Esophagus squamous epithelium (tissue), 5 donors: Measurements from ENCODE around the gene PCP4. TPM values are rescaled to one million over a fixed set of nuclear protein-coding genes. Genes with fewer than 3 reads are reported as not detected.

Experiments
- DNase-seq: peaks from one replicate; lab custom pipeline; 2025; lab: John Stamatoyannopoulos, UW
- H3K27ac ChIP-seq, 4 donors: fragments of 200-600 bp; sonication (generic); one replicate each; pipeline ENCODE4 v1.5.1; 2016 to 2019; ENCODE audit warnings: mild to moderate bottlenecking in 1 of 4
- H3K27me3 ChIP-seq, 4 donors: fragments of 200-600 bp; sonication (generic); 1 replicate in 3 of 4; 2 replicates in 1 of 4; pipeline versions ENCODE4 v1.5.1 to v1.6.0; 2017 to 2021; ENCODE audit warnings: antibody characterized with exemption in 1 of 4
- H3K36me3 ChIP-seq, 3 donors: fragments of 200-600 bp; sonication (generic); one replicate each; pipeline ENCODE4 v1.5.1; 2016 to 2019
- H3K4me1 ChIP-seq, 3 donors: fragments of 200-600 bp; sonication (generic); one replicate each; pipeline ENCODE4 v1.5.1; 2017 to 2019
- H3K4me3 ChIP-seq, 4 donors: fragments of 200-600 bp; sonication (generic); 1 replicate in 3 of 4; 2 replicates in 1 of 4; pipeline ENCODE4 v1.5.1; 2016 to 2019; ENCODE audit warnings: mild to moderate bottlenecking in 2 of 4, moderate library complexity in 1 of 4
- H3K9me3 ChIP-seq, 3 donors: fragments of 200-600 bp; sonication (generic); one replicate each; pipeline ENCODE4 v1.5.1; 2016 to 2019
- POLR2A ChIP-seq, 4 donors: fragments of 450-650 bp; IDR thresholded peaks; one replicate each; pipeline ENCODE4 v1.6.1; 2017; ENCODE audit warnings: antibody characterized with exemption in 4 of 4, mild to moderate bottlenecking in 4 of 4, moderate library complexity in 3 of 4
- WGBS, 2 donors: methylation state at CpG; one replicate each; pipeline ENCODE4 v1.1.5; 2018; 5-methylcytosine and 5-hydroxymethylcytosine counted together
- intact Hi-C: fragments of 100-400 bp; cut with DNase I; formaldehyde crosslinking; loops from one replicate; pipeline ENCODE4 v1.15.0; 2022
- total RNA-seq, 4 donors: library from RNA; depleted of rRNA; stranded (reverse); fragments of >200 nt; gene quantifications; one replicate each; pipeline ENCODE4 v1.1.0, GENCODE V29; 2016
- TF ChIP-seq, protein P1 (sequence below), 6 experiments: fragments of 450-650 bp in 4 of 6; fragments of 200-600 bp in 2 of 6; sonication (generic) in 2 of 6; IDR thresholded peaks; one replicate each; pipeline ENCODE4 v1.5.1; 2016 to 2019; ENCODE audit warnings: antibody characterized with exemption in 6 of 6, mild to moderate bottlenecking in 4 of 6, moderate library complexity in 4 of 6
- donor health status: DM: yes; HTN: yes; CAD: no.

Gene PCP4
- total RNA-seq, 4 donors from 2014 or later, result 0.83 to 82.4 (median 12.7) TPM

DNA sequence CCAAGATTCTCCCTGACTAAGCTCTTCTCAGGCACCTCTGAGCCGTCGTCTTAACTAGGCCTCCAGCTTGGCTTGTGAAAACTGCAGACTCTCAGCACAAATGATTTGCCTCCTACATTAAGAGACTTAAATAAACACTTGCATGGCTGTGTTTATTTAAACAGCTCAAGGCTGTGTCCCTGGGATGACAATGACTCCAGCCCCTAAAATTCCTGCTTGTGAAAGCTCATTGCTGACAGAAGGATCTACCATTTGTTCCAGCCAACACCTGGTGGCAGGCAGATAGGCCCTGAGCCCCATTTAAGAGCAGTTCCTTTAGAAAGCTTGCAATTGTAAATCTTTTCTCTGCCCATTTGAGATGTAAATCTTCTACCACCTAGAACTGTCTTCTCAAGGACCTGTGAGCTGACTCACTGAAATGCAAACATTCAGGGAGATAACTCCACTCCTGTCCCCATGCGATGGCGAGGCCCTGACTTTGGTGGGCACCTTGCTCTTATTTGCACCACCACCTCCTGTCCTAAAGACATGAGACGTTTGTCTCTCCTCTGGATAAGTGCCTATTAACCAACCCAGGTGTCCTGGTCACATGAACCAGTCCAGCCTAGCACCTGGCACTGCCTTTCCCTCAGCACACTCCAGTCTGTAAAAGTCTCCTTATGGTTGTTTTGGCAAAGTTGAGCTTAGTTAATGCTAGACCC, 15.1 kb upstream of the PCP4 start:
- Histone ChIP-seq H3K27me3 (no peaks in the 10 kb centered on the region), H3K9me3 (no peaks in the 10 kb centered on the region), H3K27ac (no peak overlapping the region), H3K4me3 (no peak overlapping the region), H3K36me3 (no peaks in the 10 kb centered on the region), H3K4me1 (no peaks in the 10 kb centered on the region)
- TF ChIP-seq, protein P1, sequence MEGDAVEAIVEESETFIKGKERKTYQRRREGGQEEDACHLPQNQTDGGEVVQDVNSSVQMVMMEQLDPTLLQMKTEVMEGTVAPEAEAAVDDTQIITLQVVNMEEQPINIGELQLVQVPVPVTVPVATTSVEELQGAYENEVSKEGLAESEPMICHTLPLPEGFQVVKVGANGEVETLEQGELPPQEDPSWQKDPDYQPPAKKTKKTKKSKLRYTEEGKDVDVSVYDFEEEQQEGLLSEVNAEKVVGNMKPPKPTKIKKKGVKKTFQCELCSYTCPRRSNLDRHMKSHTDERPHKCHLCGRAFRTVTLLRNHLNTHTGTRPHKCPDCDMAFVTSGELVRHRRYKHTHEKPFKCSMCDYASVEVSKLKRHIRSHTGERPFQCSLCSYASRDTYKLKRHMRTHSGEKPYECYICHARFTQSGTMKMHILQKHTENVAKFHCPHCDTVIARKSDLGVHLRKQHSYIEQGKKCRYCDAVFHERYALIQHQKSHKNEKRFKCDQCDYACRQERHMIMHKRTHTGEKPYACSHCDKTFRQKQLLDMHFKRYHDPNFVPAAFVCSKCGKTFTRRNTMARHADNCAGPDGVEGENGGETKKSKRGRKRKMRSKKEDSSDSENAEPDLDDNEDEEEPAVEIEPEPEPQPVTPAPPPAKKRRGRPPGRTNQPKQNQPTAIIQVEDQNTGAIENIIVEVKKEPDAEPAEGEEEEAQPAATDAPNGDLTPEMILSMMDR (IDR thresholded peaks at IDR 0.05), result no peak
- TF ChIP-seq POLR2A (IDR thresholded peaks at IDR 0.05), result no peak
- 32 to 35% methylated on average over 5 of the region's 5 CpGs for WGBS, 2 donors
- intact Hi-C loops, result no loop called here
- no peak for DNase-seq

DNA sequence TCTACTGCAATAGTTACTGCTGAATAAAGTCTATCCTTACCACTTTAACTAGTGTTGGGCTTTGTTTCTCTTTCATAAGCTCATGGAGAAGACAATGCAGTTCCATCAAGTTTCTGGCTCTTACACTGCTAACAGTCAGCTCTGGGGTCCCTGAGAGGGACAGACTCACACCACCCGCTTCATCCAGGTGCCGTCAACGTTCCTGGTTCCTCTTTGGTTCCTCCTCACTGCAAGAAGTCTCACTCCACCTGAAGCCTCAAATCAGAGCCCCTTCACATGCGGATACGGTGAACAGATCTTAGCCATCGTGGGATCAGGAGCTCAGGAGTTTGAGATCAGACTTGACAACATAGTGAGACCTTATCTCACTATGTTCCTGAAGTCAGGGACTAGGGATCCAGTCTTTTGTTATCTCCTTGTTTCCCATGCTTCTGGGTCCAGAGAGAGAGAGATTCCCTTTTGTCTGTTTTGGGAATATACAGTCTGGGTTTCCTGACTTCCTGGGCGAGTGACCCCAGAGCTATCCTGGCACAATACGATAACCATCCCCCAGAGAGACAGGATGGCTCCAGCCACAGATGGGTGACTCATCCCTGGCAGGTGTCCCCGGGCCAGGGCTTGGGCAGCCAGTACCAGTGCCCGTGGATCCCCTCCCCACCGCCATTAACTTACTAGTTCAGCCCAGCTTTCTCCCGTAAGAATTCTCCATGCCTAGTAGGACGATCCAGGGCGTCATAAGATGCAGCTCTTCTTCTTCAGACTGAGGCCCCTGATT, 14.3 kb upstream of the PCP4 start:
- no peak for DNase-seq
- Histone ChIP-seq H3K27ac (no peak overlapping the region), H3K4me1 (no peaks in the 10 kb centered on the region), H3K36me3 (no peaks in the 10 kb centered on the region), H3K9me3 (no peaks in the 10 kb centered on the region), H3K27me3 (no peaks in the 10 kb centered on the region), H3K4me3 (no peak overlapping the region)
- intact Hi-C loops, result no loop called here
- TF ChIP-seq, protein P1 (IDR thresholded peaks at IDR 0.05), result no peak
- no peak for TF ChIP-seq POLR2A (IDR thresholded peaks at IDR 0.05)
- WGBS, 2 donors, result 80 to 81% methylated on average over 10 to 14 of the region's 14 CpGs

DNA sequence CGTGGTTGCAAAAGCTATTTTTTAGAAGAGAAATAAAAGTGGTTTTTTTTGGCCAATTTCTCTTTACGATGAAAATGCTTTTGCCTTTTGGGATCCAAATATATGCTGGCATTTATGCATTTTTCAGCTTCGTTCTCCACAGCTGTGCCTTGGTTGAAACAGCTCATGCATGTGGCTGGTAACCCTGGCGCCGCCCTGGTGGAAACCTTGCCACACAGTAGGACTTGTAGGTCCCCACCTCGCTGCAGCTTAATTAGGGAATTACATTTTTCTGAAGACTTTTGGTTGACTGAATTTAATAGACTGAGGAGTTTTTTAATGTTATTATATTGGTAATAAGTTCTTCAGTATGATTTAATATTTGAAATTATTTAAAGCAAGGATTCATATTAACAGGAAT, 12.7 kb upstream of the PCP4 start:
- H3K27me3 ChIP-seq, result no peaks in the 10 kb centered on the region
- H3K4me1 ChIP-seq, result no peaks in the 10 kb centered on the region
- TF ChIP-seq, protein P1 (IDR thresholded peaks at IDR 0.05), result no peak
- TF ChIP-seq POLR2A (IDR thresholded peaks at IDR 0.05), result no peak
- no peaks in the 10 kb centered on the region for H3K9me3 ChIP-seq
- DNase-seq, result no peak
- H3K4me3 ChIP-seq, result no peak overlapping the region
- intact Hi-C loops, result no loop called here
- WGBS, 2 donors, result 84 to 86% methylated on average over 6 of the region's 6 CpGs
- no peaks in the 10 kb centered on the region for H3K36me3 ChIP-seq
- no peak overlapping the region for H3K27ac ChIP-seq

DNA sequence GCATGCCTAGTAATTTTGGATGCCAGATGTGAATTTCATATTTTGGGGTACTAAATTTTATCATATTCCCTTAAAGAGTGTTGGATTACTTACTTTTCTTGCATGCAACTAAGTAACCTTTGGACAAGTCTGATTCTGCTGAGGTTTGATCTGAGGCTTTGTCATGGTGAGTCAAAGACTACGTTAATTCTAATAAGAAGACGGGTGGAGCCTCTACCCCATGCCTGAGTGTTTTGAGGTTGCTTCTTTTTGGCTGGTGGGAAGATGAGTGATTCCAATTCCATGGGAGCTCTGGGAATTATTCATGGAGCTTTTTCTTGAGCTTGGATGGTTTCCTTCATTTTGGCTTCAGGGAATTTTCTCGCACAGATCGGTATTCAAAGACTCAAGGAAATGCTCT, 11.6 kb upstream of the PCP4 start:
- Histone ChIP-seq H3K36me3 (no peaks in the 10 kb centered on the region), H3K4me3 (no peak overlapping the region), H3K27me3 (no peaks in the 10 kb centered on the region), H3K27ac (no peak overlapping the region), H3K9me3 (no peaks in the 10 kb centered on the region), H3K4me1 (no peaks in the 10 kb centered on the region)
- TF ChIP-seq, protein P1 (IDR thresholded peaks at IDR 0.05), result no peak
- TF ChIP-seq POLR2A (IDR thresholded peaks at IDR 0.05), result no peak
- intact Hi-C loops, result no loop called here
- no peak for DNase-seq
- WGBS, 2 donors, result 67 to 76% methylated on average over 4 of the region's 4 CpGs

DNA sequence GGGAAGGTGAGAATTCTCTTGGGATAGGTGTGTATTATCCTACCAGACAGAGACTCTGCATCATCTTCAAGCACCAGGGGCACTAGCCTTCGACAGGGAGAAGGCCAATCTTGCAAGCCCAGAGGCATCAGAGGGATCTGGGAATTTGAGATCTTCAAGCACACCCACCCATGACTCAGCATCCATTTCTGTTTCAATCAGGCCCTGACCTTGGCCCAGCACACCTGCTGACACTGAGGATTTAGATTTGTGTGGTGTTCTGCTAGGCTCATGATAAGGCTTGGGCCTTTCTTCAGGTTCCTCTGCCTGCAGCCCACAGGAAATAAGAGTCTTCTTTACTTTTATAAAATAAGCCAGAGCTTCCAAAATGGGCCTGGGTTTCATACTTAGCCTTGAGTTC, 6.6 kb upstream of the PCP4 start:
- Histone ChIP-seq H3K4me3 (no peak overlapping the region), H3K27me3 (peaks cover 0 to 3% (median 0%) of the 10 kb centered on the region in 4 donors), H3K4me1 (no peaks in the 10 kb centered on the region), H3K36me3 (no peaks in the 10 kb centered on the region), H3K27ac (no peak overlapping the region), H3K9me3 (no peaks in the 10 kb centered on the region)
- intact Hi-C loops, result no loop called here
- no peak for TF ChIP-seq POLR2A (IDR thresholded peaks at IDR 0.05)
- TF ChIP-seq, protein P1 (IDR thresholded peaks at IDR 0.05), result no peak
- 10 to 20% methylated on average over 1 of the region's 1 CpG for WGBS, 2 donors
- no peak for DNase-seq
